GM19467 (cell line): Measurements from ENCODE around the gene TXLNG.
A peak's percentile ranks its signal among the peaks of the same experiment; 100 is the strongest.

Experiments
- ATAC-seq: cut with Tn5 transposase; IDR thresholded peaks from one replicate; pipeline ENCODE4 v1.9.1; 2021; ENCODE audit warnings: mild to moderate bottlenecking, moderate library complexity; ENCODE audit not compliant: unreplicated experiment

TXLNG gene

DNA sequence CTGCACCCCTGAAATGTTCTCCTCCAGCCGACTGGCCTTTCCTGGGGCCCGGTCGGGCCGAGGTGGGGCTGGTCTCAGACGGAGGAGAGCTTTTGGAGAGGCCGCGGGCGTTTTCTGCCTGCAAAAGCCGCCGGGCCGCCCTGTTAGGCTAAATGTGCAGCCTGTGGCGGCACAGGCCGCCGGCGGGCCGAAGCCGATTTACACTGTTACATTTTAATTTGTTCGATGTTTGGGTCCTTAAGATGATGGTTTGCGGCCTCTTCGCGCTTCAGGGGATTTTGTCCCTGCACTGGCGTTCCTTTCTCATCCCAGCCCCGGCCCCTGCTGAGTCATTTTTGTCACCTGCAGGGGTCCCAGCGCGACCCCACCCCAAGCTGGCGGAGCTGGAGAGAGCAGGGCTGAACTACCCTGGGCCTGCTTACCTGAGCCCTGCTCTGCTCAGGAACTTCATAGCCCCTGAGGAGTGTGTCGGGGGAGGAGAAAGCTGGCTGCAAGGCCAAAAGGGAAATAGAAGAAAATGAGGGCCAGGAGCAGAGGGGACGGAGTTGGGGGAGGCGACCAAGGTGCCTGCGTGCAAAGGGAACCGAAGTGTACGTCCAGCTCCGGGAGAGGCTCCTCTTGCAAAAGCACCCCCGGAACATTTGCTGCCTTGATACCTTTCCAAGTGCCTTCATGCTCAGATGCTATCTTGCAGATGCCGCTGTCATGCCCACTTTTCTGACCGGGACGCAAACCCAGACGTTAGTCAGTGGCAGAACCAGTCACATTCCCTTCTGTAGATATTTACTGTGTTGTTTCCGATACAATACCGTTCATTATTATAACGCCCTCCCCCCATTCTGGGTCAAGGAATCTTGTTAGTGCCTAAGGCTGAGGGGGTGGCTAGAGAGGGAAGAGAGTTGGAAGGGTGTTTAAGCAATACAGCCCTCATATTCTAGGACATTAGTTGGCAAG is 84.9 kb downstream of the TXLNG start:
- ATAC-seq, result no peak

- ATAC-seq, result no peak
Observed at GRCh38 chrX:16873106-16873505, 86.8 kb downstream of the TXLNG start.

GRCh38 chrX:16874458-16875095 is 88.3 kb downstream of the TXLNG start:
- ATAC-seq, result no peak

DNA sequence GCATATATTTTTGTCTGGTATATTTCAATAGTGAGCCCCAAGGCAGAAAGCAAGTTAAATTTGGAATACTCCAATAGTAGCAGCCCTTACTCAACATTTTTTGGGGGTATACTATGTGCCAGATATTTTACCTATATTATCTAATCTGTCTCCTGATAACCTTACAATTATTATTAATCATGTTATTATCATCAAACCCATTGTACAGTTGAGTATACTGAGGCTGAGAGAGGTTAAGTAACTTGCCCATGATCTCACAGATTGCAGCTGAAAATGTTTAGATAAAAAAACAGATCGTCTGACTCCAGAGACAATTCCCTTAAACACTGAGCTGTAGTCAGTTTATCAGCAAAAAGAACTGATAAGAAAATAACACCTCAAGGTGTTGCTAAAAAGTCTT is 90.4 kb downstream of the TXLNG start:
- no peak for ATAC-seq

DNA sequence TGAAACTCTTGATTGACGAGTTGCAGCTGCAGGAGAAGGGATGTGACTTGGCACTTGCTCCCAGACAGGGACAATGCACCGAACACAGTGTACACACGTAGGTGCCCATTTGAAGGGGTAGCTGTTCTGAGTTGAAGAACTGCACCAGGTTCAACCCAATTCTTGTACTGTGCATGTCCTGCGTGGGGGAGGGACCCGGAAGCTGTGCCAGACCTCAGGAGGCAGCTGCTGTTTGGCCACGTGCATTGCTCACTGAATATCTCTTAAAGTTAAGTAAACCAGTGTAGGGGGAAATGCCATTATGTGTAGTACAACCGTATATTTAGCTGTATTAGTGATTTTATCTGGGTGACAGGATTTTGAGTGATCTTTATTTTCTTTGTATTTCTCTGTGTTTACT is 95.9 kb downstream of the TXLNG start:
- ATAC-seq, result no peak

DNA sequence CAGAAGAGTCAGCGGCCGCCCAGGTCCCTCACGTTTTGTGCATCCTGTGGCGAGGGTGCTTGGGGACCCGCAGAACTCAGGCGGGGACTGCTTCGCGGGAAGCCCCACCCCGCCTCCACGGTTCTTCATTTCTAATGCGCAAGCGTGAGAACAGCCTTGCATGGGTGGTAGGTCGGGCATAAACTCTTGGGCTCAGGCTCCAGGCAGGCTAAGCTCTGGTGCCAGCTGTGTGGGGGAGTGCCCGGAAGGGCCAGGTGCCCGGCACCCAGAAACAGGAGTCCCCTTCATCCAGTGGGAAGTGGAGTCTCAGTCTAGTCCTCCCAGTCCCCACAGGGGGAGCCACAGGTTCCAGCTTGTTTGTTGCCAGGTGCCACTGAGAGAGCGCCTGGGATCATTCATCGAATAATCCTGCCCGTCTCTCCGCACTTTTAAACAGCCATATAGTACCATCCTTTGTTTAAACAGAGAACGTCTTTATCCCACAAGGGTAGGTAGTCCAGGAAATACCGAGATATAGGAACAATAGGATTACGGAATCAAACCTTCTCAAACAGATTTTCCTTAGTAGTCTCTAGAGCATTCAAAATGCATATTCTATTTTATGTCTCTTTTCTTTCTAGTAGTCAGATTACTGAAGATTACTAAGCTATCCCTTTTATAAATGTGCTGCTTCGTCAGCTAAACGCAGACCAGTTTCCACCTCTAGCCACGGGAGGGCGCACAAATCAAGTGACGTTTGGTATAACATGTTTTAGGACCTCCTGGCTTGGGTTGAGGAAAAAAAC is 96.6 kb downstream of the TXLNG start:
- ATAC-seq, result peak; percentile 64

DNA sequence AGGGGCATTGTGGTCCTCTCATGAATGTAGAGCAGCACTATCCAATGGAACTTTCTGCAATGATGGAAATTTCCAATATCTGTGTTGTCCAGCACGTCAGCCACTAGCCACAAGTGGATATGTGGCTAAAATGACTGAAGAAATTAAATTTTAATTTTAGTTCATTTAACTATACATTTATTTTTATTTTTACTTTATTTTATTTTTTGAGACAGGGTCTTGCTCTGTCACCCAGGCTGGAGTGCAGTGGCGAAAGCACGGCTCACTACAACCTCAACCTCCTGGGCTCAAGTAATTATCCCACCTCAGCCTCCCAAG is 97.2 kb downstream of the TXLNG start:
- no peak for ATAC-seq

- ATAC-seq, result no peak
Observed at GRCh38 chrX:16885628-16886027, 99.4 kb downstream of the TXLNG start.

GRCh38 chrX:16892504-16893362 is 106.5 kb downstream of the TXLNG start:
- ATAC-seq, result peak; percentile 68
